Measurements from ENCODE around the gene IRF2.

IRF2 gene

DNA sequence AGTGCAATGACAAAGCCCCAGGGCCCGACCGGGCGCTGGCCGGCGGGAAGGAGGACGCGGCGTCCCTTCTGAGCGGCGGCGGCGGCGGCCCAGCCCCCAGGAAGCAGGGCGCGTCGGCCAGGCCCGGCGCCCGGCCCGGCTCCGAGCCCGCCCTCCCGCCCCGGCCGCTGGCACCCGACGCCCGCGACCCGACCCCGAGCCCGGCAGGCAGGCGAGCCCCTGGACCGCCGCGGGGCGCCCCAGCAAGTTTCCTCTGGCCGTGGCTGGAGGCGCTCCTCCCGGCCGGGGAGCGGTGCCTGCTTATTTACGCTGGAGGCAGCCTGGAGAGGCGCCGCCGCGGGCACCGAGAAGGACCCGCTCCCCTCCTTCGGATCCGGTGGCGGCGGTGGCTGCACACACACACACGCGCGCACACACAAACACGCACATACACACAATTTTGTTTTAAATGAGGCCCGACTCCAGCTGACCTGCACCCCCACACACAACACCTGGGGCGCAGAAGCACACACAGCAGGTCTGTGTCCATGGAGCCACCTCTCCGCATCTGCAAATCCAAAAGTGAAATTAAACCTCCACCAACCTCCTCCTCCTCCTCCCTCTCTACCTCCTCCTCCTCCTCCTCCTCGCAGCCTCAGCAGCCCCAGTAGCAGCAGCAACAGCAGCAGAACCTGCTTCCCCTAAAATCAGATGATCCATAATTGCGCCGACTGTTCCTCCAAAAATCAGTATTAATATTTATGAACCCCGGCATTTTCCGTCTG is 669 bp downstream of the IRF2 start:
- peak; percentile 54 for DNase-seq

DNA sequence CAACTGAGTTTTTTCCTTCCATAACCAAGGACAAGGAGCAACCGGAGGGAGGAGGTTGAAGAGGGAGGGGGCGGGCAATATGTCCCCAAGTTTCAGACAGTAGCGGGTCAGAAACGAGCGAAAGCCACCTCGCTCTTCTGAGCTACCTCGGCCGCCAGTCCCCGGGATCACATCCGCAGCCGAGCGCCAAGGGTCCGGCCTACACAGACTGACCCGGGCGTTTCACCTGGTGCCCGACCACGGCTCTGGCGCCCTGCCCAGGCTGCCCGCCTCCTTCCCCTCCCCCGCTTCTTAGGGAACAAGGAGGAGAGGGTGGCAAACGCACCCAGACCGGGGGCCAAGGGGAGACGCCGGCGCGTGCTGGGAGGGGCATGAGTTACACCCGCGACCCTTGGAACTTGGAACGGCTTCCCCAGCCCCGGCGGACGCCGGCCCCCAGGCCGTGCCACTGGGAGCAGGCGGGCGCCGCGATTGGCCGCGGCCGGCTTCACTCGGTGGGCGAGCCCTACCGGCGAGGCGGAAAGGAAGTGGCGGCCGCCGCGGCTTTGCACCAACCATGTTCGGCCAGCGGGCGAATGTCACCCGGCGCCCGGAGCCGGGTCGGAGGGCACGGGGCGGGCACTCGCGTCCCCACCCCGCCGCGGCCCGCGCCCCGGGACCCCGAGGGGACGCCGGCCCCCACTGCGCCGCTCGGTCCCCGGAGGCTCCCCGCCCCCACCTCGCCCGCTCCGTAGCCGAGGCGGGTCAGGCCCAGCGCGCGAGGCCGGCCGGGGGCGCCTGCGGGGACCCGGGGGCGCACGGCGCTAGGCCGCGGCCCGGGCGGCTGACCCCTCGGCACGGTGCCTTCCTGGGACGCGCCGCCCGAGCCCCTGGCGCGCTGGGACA is 1.5 kb downstream of the IRF2 start:
- peak; percentile 58 for DNase-seq

DNA sequence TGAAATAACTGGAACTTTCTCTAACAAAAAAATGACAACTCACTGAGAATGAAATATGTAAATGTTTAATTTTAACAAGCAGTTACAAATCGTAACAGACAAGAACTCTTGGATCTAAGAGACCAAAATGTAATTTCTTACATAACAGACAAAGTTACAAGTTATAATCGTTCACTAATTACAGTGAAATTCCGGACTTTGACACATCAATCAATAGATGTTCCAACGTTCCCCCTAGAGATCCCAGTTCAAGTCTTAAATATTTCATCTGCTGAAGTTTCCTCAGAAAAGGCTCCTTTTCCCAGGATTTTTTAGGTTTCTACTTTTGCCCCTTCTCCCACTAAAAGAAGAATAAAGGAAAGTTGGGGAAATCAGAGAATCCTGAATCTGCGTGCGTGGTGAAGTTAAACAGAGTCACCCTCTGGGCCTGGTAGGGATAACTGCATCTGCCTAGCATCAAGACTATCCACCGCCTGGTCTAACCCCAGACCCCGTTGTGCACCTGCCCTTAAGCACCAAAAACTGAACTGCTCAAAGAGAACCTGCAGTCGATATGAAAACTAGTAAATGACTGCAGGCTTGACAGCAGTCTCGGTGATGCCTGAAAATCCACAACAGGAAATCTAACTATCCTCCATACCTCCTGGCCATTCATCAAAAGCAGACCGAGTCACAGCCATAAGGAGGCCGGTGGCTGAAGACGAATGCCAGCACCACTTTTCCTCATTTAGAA is 2.3 kb downstream of the IRF2 start:
- peak; percentile 28 for DNase-seq

DNA sequence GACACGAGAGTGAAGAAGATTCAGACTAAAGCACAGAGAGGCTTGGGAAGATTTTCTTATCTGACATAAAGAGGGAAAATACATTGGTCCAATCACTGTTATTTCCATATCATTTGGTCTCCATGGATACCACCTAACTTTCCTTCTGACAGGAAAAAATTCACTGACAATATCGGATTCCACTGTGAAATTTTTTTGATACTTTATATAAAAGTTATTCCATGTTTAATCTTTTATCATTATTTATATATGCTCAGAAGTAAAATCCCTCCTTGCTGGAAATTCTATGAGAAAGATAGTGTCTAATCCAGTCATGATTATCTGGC is 3.6 kb downstream of the IRF2 start:
- DNase-seq = no peak

DNA sequence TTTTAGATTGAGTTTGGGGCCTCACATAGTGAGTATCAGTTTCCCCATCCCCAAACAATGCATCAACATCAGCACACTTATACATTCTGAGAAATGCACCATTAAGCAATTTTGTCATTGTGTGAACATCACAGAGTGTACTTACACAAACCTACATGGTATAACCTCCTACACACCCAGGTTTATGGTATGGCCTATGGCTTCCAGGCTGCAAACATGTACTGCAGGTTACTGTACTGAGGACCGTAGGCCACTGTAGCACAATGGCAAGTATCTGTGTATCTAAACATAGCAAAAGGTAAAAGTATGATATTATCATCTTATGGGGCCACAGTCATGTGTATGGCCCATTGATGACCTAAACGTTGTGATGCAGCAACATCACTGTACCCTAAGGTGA is 7.7 kb downstream of the IRF2 start:
- DNase-seq = no peak

GRCh38 chr4:184464759-184465454 is 9.4 kb downstream of the IRF2 start:
- no peak for DNase-seq

GRCh38 chr4:184463856-184464255 is 10.5 kb downstream of the IRF2 start:
- no peak for DNase-seq

DNA sequence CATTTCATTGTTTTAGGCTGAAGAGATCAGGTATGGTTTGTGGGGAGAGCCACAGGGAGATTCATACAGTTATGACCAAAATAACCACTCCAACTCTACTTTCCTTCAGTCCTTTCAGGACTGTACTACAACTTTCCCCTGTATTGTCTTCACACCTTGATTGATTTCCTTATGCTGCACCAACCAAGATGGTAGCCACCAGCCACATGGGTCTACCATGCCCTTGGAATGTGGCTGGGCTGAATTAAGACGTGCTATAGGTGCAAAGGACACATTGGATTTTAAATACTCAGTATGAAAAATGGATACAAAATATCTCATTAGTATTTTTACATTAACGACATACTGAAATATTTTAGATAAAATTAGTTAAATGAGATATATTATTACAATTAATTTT is 11.2 kb downstream of the IRF2 start:
- no peak for DNase-seq

DNA sequence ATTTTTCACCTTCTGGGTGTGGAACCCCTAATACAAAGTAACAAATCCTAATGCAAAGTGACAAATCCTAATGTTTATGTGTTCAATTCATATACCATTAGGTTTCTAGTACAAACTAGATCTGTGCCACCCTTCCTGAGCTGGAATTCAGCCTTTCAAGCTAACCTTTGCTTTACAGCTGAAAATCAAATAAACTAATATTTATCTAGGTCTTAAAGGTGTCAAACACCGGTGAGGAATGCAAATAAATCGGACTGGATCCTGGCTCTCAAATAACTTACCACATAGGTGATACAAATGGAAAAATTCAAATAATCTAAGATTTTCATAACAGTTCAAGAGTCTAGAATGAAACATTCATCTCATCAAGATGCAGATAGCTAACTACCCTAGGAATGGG is 11.6 kb downstream of the IRF2 start:
- DNase-seq = no peak

DNA sequence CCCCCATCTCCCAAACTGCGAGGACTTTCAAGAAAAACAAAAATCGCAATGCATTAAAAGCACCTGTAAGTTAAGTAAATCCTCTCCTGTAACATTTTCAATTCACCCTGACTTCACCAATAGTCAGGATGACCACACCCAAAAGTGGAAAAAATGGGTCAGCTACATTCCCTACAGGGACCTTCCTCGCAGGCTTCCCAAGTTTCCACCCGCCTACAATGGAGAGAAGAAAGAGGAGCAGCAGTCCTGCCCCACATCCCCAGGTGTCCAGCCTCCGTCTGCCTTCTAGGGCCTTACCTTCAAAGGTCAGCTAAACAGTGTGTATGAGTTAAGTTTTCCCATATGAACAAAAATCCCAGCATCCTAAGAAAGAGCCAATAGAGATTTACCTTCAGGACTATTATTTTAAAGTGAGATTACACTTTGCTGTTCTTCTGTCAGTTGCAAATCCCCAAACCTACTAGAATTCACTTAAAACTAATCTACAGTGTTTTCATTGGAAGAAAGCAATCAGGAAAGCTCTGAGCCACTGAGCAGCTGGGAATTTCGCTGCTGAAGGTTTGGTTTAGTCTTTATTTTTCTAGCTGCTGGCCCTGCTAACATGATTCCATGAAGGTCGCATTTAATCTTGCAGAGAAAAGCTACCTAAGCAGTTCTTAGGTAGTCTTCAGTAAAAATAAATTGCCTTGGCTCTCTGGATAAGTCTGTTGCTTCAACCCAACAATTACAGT is 12.5 kb downstream of the IRF2 start:
- no peak for DNase-seq

GRCh38 chr4:184460499-184461285 is 13.7 kb downstream of the IRF2 start:
- no peak for DNase-seq

GRCh38 chr4:184459413-184459812 is 14.9 kb downstream of the IRF2 start:
- no peak for DNase-seq

GRCh38 chr4:184457535-184458249 is 16.7 kb downstream of the IRF2 start:
- DNase-seq = no peak

- no peak for DNase-seq
These were observed 18.0 kb downstream of the IRF2 start for GRCh38 chr4:184456337-184456736.

DNA sequence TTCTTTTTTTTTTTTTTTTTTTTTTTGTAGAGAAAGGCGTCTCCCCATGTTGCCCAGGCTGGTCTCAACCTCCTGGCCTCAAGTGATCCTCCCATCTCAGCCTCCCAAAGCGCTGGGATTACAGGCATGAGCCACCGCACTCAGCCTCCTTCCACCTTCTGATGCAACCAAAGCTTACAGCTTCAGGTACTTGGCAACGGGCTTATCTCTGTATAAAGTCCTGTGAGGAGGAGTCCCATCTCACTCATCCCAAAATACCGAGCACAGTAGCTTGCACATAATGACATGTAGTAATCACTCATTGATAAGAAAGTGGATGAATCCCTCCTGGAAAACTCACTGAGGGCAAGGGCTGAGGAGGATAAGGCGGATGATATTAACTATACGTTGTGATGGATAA is 19.1 kb downstream of the IRF2 start:
- no peak for DNase-seq

DNA sequence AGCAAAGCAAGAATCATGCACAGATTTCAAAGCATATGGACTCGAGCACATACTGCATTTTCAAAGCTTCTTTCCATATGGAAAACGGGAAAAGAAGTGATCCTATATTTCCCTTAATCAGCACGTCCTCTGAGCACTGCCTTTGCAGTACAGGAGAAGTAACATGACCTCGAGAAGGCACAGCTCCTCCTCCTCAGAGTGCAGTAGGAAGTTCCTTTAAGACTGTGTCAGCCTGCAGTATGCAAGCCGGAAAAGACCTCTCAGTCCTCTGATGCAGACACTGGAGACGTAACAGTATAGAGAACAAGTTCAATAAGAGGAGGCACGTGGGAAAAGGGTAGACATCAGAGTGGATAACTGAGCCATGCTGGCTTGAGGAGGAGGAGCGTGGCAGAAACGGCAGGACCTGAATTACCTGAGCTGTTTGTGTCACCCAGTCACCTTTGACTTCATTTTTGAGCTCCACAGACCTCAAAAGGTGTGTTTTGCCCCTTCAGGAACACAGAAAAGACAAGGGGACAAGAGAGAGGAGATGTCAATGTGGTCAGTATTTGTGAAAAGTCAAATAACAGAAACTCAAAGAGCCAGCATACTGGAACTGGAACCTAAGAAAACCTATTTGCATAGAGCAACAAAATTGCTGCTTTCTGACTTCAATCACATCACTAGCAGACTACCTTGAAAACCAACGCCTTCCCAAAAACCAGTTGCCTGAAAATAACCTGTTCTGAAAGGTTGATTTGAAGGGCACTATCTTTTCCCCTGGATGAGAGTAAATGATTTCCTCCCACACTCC is 20.8 kb downstream of the IRF2 start:
- DNase-seq = peak; percentile 12

- DNase-seq = no peak
These were observed 21.6 kb downstream of the IRF2 start for GRCh38 chr4:184452740-184453139.

DNA sequence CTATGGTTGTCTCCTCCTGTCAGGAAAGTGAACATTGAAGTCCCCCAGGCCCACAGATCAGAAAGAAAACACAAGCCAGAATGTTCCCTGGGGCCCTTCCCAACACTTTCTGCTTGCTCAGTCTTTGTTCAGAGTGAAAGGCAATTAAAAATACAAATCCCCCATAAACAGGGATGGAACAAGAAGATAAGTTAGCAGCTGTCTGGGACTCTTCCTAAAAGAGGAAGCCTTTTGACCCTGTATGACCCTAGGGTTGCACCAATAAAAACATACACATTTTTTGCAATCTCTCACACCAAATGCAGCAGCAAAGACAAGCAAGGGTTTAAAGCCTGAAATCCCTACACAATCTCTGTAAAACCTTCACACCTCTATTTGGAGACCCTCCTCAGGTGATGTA is 22.6 kb downstream of the IRF2 start:
- no peak for DNase-seq

DNA sequence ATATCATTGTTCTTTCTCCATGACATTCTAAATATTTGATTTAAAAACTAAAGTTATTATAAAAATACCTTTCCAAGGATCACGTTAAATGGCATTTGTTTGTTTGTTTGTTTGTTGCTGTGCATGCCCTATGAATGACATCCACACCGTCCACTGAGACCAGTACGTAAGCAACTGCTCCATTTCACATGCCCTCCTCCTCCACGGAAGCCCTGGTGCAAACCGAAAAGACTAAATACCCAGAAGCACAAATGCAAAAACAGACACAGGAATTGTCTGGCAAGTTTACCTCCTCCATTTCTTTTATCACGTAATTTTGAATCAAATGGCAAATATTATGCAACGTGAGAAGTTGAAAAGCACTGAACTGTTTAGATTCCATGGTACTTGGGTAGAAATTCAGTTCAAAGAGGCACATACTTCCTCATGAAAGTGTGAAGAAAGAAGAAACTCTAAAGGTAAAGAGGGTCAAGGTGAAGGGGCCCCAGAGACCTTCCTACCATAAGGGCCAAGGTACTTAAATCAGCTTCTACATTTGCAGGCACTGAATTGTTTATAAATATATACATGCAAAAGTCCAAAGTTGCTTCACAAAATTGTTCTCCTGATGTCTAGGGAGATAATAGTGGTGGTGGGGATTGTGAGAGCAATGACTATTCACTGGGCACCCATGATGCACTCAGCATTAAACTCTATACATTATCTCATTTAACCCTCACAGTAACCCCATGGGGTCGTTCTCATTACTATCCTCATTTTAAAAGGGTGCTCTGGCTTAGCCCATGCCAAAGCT is 23.4 kb downstream of the IRF2 start:
- DNase-seq = no peak
